WERI-Rb-1 (cell line): ENCODE data around the gene UBE2E2.

Experiments used
- DNase-seq: peaks from one replicate; pipeline ENCODE4 v3.0.0-alpha.2; 2020
- H3K27ac ChIP-seq: fragments of 250-450 bp; sonication (Bioruptor Pico); 2 replicates; pipeline ENCODE4 v1.5.1; 2020; ENCODE audit warnings: mild to moderate bottlenecking, moderate library complexity
- H3K27me3 ChIP-seq: fragments of 250-450 bp; sonication (Bioruptor Pico); 2 replicates; pipeline ENCODE4 v1.5.1; 2021; ENCODE audit warnings: mild to moderate bottlenecking, low read depth, moderate library complexity; ENCODE audit not compliant: insufficient read depth, severe bottlenecking
- H3K36me3 ChIP-seq: fragments of 250-450 bp; sonication (Bioruptor Pico); 2 replicates; pipeline ENCODE4 v1.5.1; 2020; ENCODE audit warnings: mild to moderate bottlenecking, moderate library complexity
- H3K4me3 ChIP-seq: 2 replicates; pipeline ENCODE4 v1.5.1; 2011; ENCODE audit warnings: low read depth, mild to moderate bottlenecking, control low read depth, low read length
- H3K9me3 ChIP-seq: fragments of 250-450 bp; sonication (Bioruptor Pico); 2 replicates; pipeline ENCODE4 v1.5.1; 2021; ENCODE audit warnings: mild to moderate bottlenecking, moderate library complexity; ENCODE audit not compliant: severe bottlenecking
- CTCF ChIP-seq: IDR thresholded peaks from 2 replicates; pipeline ENCODE4 v1.5.1; 2011; ENCODE audit warnings: low read depth, mild to moderate bottlenecking, control low read depth, inconsistent platforms, low read length

Gene UBE2E2

GRCh38 chr3:23438657-23439056, 235.5 kb downstream of the UBE2E2 start:
- Histone ChIP-seq H3K36me3 (no peaks in the 10 kb centered on the region), H3K27me3 (no peaks in the 10 kb centered on the region), H3K4me3 (no peak overlapping the region), H3K27ac (no peak overlapping the region), H3K9me3 (no peaks in the 10 kb centered on the region)
- DNase-seq, result no peak
- TF ChIP-seq CTCF, result no peak

DNA sequence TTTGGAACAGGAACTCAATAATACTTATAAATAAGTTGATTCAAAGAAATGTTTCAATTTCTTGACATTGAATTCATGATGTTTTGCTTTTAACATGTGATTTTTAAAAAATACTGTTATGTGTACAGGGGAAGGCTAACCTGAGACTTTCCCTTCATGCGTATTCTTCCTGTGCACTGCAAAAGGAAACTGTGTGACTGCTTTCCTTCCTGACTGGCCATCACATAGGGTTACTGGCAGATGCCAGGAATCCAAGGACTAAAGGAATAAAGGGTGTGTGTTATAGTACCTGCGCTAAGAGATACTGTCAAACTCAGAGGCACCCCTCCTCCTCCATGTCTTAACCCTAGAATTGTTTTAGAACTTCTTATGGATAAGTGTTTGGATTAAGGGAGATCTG, 236.0 kb downstream of the UBE2E2 start:
- no peak for DNase-seq
- no peaks in the 10 kb centered on the region for H3K36me3 ChIP-seq

DNA sequence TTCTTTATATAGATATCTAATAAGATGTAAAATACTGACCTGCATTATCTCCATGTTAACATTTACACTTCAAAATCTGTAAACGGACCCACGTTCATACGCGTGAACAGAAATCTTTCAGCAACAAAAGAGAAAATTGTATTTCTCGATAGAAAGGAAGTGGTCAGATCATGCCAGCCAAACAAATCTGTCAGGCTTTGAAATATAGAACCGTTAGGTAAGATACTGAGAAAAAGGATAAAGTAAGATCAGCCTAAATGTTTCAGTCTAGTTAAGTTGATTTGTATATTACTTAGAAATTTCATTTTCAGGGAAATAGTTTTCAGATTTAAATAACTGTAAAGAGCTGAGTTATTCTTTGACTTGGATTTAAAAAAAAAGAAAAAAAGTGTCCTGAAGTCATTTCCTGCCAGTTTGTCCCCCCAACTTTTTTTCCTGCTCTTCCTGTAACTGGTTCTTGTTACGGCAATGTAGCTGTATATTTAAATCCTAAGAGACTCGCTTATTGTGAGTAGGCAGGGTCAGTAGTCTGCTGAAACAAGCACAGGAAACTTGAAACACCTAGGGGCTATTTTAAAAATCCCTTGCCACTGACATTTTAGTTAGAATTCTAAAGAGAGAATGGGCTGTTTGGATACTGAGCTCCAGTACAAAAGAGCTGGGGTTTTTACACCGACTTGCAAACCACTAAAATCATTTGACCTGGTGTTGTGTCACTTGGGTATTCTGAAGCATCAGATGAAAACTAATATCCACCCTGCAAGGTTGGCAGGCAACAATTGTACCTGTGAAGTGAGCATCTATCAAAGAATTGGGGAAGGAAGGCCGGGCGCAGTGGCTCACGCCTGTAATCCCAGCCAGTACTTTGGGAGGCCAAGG, 237.5 kb downstream of the UBE2E2 start:
- no peak for DNase-seq
- no peak for TF ChIP-seq CTCF
- Histone ChIP-seq H3K27ac (no peak overlapping the region), H3K4me3 (no peak overlapping the region), H3K36me3 (no peaks in the 10 kb centered on the region), H3K9me3 (no peaks in the 10 kb centered on the region), H3K27me3 (no peaks in the 10 kb centered on the region)

More for the DNA sequence above, 236.0 kb downstream of the UBE2E2 start:
- no peak overlapping the region for H3K4me3 ChIP-seq
- H3K27me3 ChIP-seq, result no peaks in the 10 kb centered on the region
- no peaks in the 10 kb centered on the region for H3K9me3 ChIP-seq
- H3K27ac ChIP-seq, result no peak overlapping the region
- no peak for TF ChIP-seq CTCF

GRCh38 chr3:23442598-23443383, 239.7 kb downstream of the UBE2E2 start:
- Histone ChIP-seq H3K27ac (no peak overlapping the region), H3K4me3 (no peak overlapping the region), H3K36me3 (no peaks in the 10 kb centered on the region), H3K9me3 (no peaks in the 10 kb centered on the region), H3K27me3 (no peaks in the 10 kb centered on the region)
- no peak for TF ChIP-seq CTCF
- no peak for DNase-seq

GRCh38 chr3:23444386-23444785, 241.3 kb downstream of the UBE2E2 start:
- H3K9me3 ChIP-seq, result no peaks in the 10 kb centered on the region
- H3K36me3 ChIP-seq, result no peaks in the 10 kb centered on the region
- no peak for TF ChIP-seq CTCF
- H3K27ac ChIP-seq, result no peak overlapping the region
- no peaks in the 10 kb centered on the region for H3K27me3 ChIP-seq
- no peak overlapping the region for H3K4me3 ChIP-seq
- DNase-seq, result no peak
